ACHN (cell line): ENCODE data around the gene ATAD3A.
"Not testable (repeated sequence)": the region's sequence is repeated elsewhere in the genome, so short reads cannot be mapped to it uniquely, and the experiment has no call there.

Experiments
- DNase-seq: peaks from one replicate; pipeline ENCODE4 v3.0.0-alpha.2; 2015
- in situ Hi-C: cut with HindIII; loops from 2 replicates; pipeline ENCODE4 v1.10.0; 2017; ENCODE audit warnings: low sequenced_read_pairs, low pct_ligation_motif_present, low pct_unique_long_range_greater_than_20kb

Gene ATAD3A

DNA sequence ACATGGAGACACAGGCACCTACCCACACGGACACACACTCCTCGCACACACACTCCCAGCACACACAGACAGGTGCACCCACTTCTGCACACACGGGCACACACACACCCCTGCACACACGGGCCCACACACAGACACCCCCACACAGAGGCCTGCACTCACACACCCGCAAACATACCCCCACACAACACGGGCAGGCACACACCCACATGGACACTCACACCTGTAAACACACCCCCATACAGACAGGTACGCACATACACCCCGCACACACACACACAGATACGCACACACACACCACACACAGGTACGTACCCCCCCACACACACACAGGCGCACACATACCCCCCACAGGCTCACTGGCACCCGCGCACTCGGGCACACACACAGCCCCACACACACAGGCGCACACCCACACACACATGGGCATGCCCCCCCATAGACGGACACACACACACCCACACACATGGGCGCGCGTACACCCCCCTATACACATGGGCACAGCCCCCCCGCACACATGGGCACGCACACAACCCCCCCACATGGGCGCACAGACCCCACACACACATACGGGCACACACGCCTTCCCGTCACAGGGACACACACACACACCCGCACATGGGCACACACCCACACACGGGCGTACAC, 6.1 kb downstream of the ATAD3A start:
- DNase-seq: no peak
- in situ Hi-C loops: no loop called here

DNA sequence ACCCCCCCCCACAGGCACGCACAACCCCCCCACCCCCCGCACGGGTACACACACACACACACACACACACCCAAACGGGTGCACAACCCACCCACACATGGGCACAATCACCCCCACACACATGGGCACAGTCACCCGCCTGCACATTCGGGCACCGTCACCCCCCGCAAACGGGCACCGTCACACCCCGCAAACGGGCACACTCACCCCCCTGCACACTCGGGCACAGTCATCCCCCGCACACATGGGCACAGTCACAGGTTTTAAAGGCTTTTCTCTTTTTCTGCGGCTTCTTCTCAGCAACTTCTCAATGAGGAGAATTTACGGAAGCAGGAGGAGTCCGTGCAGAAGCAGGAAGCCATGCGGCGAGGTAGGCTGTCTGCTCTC, 6.7 kb downstream of the ATAD3A start:
- in situ Hi-C loops, DNase-seq: not testable (repeated sequence)

DNA sequence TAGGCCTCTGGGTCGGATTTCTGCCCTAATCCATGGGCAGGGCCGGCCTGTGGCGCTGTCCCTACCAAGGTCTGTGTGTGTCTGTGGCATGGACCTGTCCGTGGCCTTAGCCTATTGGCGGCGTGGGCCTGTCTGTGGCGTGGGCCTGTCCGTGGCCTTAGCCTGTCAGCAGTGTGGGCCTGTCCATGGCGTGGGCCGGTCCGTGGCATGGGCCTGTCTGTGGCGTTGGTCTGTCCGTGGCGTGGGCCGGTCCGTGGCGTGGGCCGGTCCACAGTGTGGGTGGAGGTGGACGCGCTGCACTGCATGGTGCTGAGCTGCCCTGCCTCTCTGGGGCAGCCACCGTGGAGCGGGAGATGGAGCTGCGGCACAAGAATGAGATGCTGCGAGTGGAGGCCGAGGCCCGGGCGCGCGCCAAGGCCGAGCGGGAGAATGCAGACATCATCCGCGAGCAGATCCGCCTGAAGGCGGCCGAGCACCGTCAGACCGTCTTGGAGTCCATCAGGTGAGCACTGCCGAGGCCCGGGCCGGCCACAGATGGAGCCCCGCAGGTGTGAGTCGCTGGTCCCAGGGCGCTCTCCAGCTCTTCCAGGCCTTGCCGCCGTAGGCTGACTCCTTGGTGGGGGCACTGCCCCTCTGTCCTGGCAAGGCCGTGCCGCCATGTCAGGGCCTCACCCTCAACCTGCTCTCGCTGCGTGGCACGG, 8.0 kb downstream of the ATAD3A start:
- DNase-seq, in situ Hi-C loops: not testable (repeated sequence)

DNA sequence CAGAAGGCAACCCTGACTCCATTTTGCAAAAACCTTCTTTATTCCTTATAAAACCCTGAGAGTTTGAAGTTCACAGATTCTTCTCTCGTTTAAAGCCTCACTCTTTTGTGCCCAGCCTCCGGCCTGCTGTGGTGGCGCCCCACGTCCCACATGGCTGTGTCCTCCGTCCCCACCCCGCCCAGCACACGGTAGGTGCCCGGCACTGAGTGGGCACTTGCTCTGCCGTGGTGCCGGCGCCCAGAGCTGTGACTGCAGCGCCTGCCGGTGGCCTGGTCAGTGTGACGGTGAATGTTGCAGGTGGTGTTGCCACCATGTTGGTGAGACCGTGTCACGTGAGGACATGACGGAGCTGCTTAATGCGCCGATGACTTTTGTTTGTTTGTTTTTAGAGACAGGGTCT, 9.4 kb downstream of the ATAD3A start:
- no peak for DNase-seq
- in situ Hi-C loops: no loop called here

DNA sequence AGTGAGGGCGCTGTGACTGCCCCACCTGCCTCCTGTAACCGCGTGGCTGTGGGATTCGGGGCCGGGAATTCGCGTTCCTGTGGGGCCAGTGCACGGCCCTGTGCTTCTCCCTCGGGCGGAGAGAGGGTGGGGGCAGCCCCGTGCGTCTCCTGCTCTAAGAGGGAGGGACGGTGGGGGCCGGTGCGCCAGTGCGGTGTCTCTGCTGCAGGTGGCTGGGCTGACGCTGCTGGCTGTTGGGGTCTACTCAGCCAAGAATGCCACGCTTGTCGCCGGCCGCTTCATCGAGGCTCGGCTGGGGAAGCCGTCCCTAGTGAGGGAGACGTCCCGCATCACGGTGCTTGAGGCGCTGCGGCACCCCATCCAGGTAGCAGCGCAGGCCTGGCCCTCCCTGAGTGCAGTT, 10.6 kb downstream of the ATAD3A start:
- DNase-seq, in situ Hi-C loops: not testable (repeated sequence)

DNA sequence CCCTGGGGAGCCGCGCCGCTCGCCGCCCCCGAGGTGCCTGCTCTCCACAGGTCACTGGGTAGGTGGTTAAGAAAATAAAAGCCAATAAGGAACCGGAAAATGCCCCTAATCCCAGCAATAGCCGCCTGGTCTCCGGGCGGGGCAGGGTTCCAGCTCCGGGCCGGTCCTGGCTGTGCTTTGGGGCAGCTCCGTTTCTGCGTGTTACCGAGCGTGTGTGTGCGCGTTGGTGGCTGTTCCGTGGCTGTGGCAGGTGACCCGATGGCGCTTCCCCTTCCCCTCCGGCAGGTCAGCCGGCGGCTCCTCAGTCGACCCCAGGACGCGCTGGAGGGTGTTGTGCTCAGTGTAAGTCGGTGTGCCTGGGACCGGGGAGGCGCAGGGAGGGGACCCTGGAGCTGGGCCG, 11.3 kb downstream of the ATAD3A start:
- in situ Hi-C loops, DNase-seq: not testable (repeated sequence)

DNA sequence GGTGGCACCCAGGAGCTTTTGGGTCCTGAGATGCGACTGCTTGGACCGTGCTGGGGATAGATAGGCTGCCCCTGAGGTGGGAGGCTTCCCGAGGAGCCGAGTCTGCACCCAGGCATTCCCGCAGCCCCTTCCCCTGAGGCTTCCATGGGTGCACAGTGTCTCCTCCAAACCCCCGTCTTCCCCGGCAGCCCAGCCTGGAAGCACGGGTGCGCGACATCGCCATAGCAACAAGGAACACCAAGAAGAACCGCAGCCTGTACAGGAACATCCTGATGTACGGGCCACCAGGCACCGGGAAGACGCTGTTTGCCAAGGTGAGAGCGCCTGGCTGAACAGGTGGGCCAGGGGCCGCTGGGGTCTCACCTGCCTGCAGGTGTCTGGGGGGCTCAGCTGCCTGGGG, 11.7 kb downstream of the ATAD3A start:
- in situ Hi-C loops, DNase-seq: not testable (repeated sequence)

DNA sequence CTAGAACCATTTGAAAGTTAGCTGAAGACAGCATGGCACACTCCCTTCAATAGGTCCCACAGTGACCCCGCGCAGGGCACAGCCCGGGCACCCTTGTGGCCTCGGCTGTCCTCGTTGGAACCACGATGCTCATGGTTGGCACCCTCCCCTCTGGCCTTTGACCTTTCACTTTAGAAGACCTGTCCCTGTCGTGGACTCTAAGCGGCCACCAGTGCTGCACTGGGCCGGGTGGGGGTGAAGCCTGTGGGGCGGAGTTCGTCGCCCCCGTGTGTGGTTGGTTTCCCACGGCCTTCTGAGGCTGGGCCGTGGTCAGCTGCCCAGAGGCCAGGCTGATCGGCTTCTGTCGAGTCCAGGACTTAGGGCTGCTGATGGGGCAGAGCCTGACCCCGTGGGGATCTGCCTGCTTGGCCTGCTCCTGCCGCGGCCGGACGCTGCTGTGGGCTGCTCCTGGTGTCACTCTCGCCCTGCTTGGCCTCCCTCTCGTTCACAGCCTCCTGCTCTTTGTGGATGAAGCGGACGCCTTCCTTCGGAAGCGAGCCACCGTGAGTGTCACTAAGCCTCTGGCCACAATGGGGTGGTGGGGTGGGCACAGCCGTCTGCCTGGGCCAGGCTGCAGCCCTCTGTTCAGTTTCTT, 12.9 kb downstream of the ATAD3A start:
- in situ Hi-C loops, DNase-seq: not testable (repeated sequence)

DNA sequence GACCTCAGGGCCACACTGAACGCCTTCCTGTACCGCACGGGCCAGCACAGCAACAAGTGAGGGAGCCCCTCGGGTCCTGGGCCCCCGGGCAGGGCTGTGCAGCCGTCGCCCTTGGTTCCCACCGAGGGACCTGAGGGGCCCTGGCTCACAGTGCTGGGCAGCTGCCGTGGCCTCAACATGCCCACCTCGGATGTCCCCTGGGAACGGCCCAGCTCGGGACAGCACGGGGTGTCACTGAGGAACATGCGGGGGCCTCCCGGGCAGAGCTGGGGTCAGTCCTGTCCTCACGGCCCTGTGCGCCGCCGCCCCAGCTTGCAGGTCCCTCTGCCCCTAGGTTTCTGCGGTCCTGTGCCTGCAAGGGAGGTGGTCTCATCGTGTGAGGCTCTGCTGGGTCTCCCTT, 14.5 kb downstream of the ATAD3A start:
- DNase-seq, in situ Hi-C loops: not testable (repeated sequence)

DNA sequence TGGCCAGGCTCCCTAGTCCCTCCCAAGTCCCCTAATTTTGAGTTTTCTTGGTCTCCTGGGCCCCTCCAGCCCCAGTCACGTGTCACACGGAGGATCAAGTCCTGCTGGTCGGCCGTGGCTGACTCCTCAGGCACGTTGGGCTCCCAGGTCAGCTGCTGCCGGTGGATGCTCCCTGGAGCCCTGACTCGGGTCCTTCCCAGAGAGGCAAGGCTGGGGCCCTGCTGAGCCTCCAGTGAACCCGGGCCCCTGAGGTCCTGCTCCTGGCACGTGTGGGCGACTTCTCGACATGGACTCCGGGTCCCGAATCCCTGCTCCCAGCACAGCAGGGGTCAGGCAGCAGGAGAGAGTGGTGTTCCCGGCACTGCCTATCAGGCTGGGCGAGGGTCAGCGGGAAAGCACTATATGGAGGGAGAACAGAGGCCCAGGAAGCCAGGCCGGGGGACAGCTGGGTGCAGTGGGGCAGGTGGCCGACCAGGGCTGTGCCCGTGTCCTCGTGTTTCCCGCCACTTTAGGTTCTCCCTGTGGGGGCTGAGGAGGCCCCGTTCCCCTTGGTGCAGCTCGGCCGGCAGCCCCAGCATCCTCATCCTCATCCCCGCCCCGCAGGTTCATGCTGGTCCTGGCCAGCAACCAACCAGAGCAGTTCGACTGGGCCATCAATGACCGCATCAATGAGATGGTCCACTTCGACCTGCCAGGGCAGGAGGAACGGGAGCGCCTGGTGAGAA, 15.3 kb downstream of the ATAD3A start:
- DNase-seq: no peak

DNA sequence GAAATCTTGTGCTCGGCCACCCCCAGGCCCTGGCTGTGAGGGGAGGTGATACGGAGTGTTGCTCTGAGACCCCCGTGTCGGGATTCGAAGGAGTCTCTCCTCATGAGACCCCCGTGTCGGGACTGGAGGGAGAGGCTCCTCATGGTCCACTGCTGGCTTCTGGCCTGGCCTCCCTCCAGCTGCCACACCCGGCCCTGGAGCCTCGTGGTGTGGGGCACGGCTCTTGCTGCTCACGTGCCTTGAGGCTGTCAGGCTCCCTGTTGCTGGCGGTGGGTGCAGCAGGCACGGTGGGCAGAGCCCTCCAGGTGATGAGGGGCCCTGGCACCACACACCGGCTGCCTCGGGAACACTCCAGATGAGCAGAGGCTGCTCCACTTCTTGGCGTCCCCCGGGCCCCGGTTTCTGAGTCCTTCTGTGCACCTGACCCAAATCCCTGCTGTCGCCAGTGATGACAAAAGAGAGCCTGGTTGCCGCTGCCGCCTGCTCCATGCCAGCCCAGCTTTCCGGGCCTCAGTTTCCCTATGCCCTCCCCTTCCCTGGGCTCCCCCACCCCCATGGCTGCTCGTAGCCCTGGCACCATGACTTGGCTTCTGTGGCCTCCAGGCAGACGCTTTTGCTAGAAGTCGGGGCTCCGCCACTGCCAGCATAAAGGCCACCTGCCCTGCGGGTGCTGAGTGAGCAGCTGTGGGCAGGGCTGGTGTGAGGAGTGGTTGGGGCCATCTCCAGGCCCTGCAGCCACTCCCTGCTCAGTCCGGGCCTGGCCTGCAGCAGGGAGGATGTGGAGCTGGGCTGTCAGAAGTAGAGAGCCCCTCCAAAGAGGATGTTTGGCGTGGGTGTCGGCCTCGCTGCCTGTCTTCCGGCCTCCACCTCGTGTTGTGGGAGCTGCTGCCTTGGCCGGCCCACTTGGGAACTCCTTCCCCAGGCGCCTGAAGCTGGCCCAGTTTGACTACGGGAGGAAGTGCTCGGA, 16.6 kb downstream of the ATAD3A start:
- DNase-seq: no peak
- in situ Hi-C loops: no loop called here

More for the DNA sequence above, 15.3 kb downstream of the ATAD3A start:
- in situ Hi-C loops: no loop called here

DNA sequence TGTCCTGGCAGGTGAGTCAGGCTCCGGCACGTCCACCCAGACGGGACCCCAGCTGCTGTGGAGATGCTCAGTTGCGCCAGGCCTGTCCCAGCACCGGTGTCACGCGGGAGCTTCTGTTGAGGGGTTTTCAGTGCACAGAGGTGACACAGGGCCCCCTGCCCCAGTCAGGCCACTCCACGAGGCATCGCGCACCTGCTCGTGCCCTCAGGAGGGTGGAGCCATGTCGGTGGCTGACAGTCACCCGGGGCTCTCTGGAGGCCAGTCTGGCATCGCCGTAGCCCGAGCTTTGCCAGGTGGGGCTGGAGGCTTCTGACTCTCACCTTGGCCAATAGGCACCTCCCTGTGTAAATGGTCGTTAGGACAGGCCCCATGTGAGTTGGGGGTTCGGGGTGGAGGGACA, 17.4 kb downstream of the ATAD3A start:
- no peak for DNase-seq
- in situ Hi-C loops: no loop called here

DNA sequence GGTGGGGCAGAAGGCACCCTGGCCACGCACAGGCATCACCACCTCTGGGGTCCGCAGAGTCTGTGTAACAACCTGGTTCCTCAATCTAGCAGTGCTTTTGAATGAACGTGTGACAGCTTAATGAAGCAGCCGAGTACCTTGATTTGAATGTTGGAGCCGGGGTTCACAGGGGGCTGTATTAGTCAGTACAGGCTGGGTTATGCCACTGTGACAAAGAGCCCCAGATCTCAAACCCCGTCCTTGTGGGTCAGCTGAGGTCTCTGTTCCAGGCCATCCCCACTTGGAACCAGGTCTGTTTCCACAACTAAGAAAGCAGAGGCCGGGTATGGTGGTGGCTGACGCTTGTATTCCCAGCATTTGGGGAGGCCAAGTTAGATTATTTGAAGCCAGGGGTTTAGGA, 18.0 kb downstream of the ATAD3A start:
- no peak for DNase-seq
- in situ Hi-C loops: no loop called here

DNA sequence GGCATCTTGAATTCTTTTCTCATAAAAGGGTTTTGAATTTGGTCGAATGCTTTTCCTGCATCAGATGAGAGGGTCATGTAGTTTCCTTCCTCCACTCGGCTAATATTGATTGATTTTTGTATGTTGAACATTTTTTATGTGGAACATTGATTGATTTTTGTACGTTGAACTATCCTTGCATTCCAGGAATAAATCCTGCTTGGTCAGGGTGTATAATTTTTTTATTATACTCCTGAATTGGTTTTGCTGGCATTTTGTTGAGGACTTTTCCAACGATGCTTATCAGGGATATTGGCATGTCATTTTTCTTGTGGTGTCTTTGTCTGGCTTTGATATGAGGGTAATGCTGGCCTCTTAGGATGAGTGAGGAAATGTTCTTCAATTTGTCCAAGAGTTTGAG, 20.0 kb downstream of the ATAD3A start:
- DNase-seq: no peak

DNA sequence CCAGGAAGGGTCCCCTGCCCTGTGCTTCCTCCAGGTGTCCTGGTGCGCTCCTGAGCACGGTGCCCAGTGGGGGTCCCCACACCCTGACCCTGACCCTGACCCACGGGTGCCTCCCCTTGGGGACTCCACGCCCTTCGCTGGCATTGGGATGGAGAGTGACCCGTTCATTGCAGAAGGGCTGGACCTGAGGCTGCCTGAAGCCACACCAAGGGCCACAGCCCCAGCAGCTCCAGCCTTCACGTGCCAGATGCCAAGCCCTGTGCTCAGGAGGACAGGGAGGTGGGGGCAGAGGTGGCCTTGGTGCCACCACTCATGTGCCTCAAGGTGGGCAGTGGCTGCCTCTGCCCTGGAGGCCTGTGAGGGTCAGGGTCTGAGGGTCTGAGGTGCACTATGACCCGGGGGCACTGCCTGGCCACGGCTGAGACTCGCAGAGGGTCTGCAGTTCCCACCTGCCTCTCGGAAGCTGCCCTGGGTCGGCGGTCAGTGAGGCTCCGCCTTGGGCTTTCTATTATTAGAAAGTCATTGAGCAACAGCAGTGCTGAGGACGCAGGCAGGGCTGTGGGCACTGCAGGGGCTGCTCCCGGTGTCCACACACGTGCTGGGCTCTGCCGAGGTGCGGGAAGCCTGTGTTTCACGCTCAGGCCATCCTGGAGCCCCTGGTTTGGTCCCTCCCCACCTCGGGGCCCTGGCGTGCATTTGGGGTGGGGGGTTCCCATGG, 21.4 kb downstream of the ATAD3A start:
- in situ Hi-C loops, DNase-seq: not testable (repeated sequence)

More for the DNA sequence above, 20.0 kb downstream of the ATAD3A start:
- in situ Hi-C loops: no loop called here

DNA sequence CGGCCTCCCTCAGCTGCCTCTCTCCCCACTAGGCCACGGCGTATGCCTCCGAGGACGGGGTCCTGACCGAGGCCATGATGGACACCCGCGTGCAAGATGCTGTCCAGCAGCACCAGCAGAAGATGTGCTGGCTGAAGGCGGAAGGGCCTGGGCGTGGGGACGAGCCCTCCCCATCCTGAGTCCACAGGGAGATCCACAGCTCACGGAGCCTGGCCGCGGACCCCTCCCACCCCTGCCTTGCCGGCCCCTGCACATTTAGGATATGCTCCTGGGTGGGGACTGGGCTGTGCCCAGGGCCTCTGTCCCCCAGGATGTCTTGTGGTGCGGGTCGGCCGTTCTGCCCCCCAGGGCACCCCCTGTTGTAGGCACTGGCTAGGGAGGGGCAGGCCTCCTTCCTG, 21.9 kb downstream of the ATAD3A start:
- DNase-seq, in situ Hi-C loops: not testable (repeated sequence)

DNA sequence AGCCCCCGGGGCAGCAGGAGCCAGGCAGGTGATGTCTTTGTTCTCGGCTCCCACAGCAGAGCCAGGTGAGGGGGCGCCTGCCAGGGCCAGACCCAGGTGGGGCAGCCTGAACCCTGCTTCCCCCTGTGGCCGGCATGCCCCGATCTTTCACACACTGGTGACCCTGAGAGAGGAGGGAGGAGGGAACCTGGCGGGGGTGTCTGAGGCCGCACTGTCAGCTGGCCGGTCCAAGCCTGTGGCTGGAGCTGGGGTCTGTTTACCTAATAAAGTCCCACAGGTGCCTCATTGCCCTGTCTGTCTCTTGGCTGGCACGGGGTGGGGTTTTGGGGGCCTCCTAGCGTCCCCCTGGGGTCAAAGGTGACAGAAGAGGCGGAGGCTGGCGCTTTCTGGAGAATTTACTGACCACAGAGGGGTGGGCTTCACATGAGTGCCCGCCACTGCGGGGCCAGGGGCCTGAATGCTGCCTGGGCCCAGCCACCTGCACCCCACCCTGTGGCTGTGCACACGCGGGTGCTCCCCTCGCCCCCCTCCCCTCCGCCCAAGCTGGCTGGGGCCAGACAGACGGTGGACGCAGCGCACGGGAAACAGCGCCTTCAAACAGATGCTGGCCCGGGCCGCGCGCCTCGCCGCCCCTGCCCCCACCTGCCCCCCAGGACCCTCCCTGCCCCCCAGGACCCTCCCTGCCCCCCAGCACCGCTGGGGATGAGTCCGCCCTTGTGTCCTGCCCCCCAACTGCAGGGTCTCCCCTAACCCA, 22.6 kb downstream of the ATAD3A start:
- DNase-seq: no peak
- in situ Hi-C loops: no loop called here
